WERI-Rb-1 (cell line): Measurements from ENCODE around the gene OR5T2.
"Not testable (repeated sequence)": the region's sequence is repeated elsewhere in the genome, so short reads cannot be mapped to it uniquely, and the experiment has no call there.

Experiments used
- DNase-seq: peaks from one replicate; pipeline ENCODE4 v3.0.0-alpha.2; 2020
- H3K27ac ChIP-seq: fragments of 250-450 bp; sonication (Bioruptor Pico); 2 replicates; pipeline ENCODE4 v1.5.1; 2020; ENCODE audit warnings: mild to moderate bottlenecking, moderate library complexity
- H3K27me3 ChIP-seq: fragments of 250-450 bp; sonication (Bioruptor Pico); 2 replicates; pipeline ENCODE4 v1.5.1; 2021; ENCODE audit warnings: mild to moderate bottlenecking, low read depth, moderate library complexity; ENCODE audit not compliant: insufficient read depth, severe bottlenecking
- H3K36me3 ChIP-seq: fragments of 250-450 bp; sonication (Bioruptor Pico); 2 replicates; pipeline ENCODE4 v1.5.1; 2020; ENCODE audit warnings: mild to moderate bottlenecking, moderate library complexity
- H3K4me3 ChIP-seq: 2 replicates; pipeline ENCODE4 v1.5.1; 2011; ENCODE audit warnings: low read depth, mild to moderate bottlenecking, control low read depth, low read length
- H3K9me3 ChIP-seq: fragments of 250-450 bp; sonication (Bioruptor Pico); 2 replicates; pipeline ENCODE4 v1.5.1; 2021; ENCODE audit warnings: mild to moderate bottlenecking, moderate library complexity; ENCODE audit not compliant: severe bottlenecking
- TF ChIP-seq, protein P1 (sequence below): IDR thresholded peaks from 2 replicates; pipeline ENCODE4 v1.5.1; 2011; ENCODE audit warnings: low read depth, mild to moderate bottlenecking, control low read depth, inconsistent platforms, low read length

The OR5T2 gene

DNA sequence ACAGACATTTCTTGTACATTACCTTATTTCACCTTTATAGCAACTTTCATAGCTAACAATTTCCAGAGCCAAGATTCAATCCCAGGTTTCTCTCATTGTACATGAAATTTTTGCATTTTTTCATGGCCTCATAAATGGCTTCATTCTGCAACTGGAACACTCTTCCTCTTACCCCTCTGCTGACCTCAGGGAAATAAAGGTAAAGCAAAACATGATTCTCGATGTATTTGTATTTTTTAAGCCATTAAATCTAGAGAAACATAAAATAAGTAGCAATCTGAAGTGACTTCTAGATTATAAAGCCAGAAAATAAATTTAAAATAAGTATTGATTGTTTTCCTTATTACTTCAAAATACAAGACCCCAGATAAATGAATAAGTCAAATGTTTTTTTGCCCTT, at the start of gene OR5T2:
Gene OR5T2 (minus strand): TSS at position 101 of the 400 bp plus-strand sequence. CDS start 1,193 bp downstream, outside the sequence.
- peaks cover 3% of the 10 kb centered on the region for H3K27me3 ChIP-seq
- no peak within 1 kb of the TSS for H3K27ac ChIP-seq
- no peaks in the 10 kb centered on the region for H3K9me3 ChIP-seq
- no peak for DNase-seq
- no peak within 1 kb of the TSS for H3K4me3 ChIP-seq
- TF ChIP-seq, protein P1, sequence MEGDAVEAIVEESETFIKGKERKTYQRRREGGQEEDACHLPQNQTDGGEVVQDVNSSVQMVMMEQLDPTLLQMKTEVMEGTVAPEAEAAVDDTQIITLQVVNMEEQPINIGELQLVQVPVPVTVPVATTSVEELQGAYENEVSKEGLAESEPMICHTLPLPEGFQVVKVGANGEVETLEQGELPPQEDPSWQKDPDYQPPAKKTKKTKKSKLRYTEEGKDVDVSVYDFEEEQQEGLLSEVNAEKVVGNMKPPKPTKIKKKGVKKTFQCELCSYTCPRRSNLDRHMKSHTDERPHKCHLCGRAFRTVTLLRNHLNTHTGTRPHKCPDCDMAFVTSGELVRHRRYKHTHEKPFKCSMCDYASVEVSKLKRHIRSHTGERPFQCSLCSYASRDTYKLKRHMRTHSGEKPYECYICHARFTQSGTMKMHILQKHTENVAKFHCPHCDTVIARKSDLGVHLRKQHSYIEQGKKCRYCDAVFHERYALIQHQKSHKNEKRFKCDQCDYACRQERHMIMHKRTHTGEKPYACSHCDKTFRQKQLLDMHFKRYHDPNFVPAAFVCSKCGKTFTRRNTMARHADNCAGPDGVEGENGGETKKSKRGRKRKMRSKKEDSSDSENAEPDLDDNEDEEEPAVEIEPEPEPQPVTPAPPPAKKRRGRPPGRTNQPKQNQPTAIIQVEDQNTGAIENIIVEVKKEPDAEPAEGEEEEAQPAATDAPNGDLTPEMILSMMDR: no peak
- no peaks in the 10 kb centered on the region for H3K36me3 ChIP-seq

DNA sequence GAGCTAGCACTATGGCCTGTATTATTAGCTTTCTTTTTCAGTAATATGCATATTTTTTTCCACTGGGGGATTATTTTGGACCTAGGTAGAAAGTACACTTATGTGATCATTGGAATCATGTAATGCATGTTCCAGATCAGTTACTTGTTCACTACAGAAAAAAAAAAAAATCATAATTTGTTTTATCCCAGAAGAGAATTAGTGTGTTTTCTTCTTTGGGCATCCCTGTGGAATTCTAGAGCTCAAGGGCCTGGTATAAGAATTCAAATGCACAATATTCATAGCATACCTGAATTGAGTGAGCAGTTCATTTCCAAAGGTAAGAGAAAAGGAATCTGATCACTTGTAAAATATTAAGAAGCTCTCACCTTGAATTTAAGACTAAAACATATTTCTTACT, 39.8 kb upstream of the OR5T2 start, which contains the start of gene OR5T1:
Gene OR5T1 (plus strand): TSS at position 301 of the 400 bp plus-strand sequence. CDS start 1,485 bp downstream, outside the sequence.
- TF ChIP-seq, protein P1: no peak
- H3K9me3 ChIP-seq: no peaks in the 10 kb centered on the region
- H3K36me3 ChIP-seq: no peaks in the 10 kb centered on the region
- peaks cover 22% of the 10 kb centered on the region for H3K27me3 ChIP-seq
- H3K27ac ChIP-seq: no peak within 1 kb of the TSS
- H3K4me3 ChIP-seq: no peak within 1 kb of the TSS
- no peak for DNase-seq

DNA sequence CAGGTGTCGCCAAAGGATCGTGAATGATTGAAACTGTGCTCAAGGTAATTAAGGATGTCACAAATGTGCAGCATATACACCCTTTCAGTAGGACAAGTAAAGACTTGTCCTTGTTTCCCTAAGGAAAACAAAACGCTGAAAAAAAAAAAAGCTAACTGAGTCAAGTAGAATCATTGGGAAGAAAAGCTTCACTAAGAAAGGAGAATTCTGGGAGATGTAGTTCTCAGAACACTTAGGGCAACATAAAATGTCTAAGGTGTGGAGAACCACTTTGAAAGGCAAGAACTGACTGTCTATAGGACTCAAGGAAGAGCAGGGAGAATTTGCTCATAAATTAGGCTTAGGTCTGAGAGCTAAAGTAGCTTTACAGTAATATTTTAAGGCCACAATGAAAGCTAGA, 37.0 kb upstream of the OR5T2 start:
- TF ChIP-seq, protein P1: no peak
- H3K36me3 ChIP-seq: no peaks in the 10 kb centered on the region
- no peaks in the 10 kb centered on the region for H3K9me3 ChIP-seq
- peaks cover 16% of the 10 kb centered on the region for H3K27me3 ChIP-seq
- DNase-seq: no peak
- H3K27ac ChIP-seq: no peak overlapping the region
- no peak overlapping the region for H3K4me3 ChIP-seq

DNA sequence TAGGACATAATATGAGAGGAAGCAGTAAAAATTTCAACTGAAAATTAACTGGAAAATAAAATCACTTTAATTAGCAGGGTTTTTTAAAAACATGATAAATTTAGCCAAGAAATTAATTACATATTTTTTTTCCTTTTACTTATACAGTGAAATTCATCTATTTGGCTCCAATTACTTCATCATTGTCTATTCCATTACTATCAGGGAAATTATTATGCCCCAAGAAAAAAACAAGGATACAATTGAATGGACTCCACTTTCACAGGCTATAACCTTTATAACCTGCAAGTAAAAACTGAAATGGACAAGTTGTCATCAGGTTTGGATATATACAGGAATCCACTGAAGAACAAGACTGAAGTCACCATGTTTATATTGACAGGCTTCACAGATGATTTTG, 17.9 kb upstream of the OR5T2 start, which contains the start of gene OR5T3:
Gene OR5T3 (plus strand): TSS at position 301 of the 400 bp plus-strand sequence. CDS start 0 bp downstream, at position 301.
- no peaks in the 10 kb centered on the region for H3K9me3 ChIP-seq
- TF ChIP-seq, protein P1: no peak
- DNase-seq: no peak
- no peak within 1 kb of the TSS for H3K4me3 ChIP-seq
- no peak within 1 kb of the TSS for H3K27ac ChIP-seq
- no peaks in the 10 kb centered on the region for H3K36me3 ChIP-seq
- H3K27me3 ChIP-seq: no peaks in the 10 kb centered on the region

DNA sequence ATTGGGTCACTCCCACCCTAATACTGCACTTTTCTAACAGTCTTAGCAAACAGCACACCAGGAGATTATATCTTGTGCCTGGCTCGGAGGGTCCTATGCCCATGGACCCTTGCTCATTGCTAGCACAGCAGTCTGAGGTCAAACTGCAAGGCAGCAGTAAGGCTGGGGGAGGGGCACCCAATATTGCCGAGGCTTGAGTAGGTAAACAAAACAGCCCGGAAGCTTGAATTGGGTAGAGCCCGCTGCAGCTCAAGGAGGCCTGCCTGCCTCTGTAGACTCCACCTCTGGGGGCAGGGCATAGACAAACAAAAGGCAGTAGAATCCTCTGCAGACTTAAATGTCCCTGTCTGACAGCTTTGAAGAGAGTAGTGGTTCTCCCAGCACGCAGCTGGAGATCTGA, 14.3 kb downstream of the OR5T2 start:
- not testable (repeated sequence) for H3K27ac ChIP-seq, DNase-seq, H3K36me3 ChIP-seq, H3K4me3 ChIP-seq, H3K27me3 ChIP-seq, H3K9me3 ChIP-seq

DNA sequence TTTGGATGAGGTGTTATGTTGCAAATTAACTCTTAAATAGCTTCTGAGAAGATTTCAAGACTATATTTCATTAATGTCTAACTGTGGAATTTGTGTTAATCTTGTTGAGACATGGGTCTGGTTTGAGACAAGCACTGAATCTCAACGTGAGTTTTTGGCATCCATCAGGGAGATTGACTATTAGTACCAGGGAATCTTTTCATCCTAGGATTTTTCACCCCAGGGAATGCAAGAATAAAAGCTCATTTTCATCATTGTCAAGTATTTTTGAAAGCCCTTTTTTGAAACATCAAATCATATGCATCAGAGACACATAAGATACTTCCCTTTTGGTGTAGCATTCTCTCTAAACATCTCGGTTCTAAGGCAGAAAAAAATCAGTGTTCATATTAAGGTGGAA, 19.5 kb downstream of the OR5T2 start:
- DNase-seq: no peak
- Histone ChIP-seq H3K4me3 (no peak overlapping the region), H3K27ac (no peak overlapping the region), H3K27me3 (peaks cover 12% of the 10 kb centered on the region), H3K9me3 (no peaks in the 10 kb centered on the region), H3K36me3 (no peaks in the 10 kb centered on the region)
- TF ChIP-seq, protein P1: no peak
